Measurements from ENCODE around the gene PCYT1A. TPM values are rescaled to one million over a fixed set of nuclear protein-coding genes. Genes with fewer than 3 reads are reported as not detected.
"Not testable (repeated sequence)": the region's sequence is repeated elsewhere in the genome, so short reads cannot be mapped to it uniquely, and the experiment has no call there.

Gene PCYT1A
- total and polyA plus RNA-seq, 4 experiments from 2014 or later = 11.0 to 73.7 (median 47.8) TPM

DNA sequence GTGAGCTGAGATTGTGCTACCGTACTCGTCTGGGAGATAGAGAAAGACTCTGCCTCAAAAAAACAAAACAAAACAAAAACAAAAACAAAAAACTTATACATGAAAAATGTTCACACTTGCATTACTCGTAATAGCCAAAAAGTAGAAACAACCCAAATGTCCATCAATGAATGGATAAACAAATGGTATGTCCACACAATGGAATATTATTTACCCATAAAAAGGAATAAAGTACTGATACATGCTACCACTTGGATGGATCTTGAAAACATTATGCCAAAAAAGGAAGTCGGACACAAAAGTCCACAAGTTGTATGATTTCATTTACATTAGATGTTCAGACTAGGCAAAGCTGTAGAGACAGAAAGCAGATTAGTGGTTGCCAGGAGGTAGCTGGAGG lies 26.7 kb downstream of the PCYT1A start:
- Mint-ChIP-seq H3K27me3 (no peaks in the 10 kb centered on the region), H3K27ac (peak overlapping the region in 2 of 7 donors; percentile 8 to 38), H3K4me1 (peaks cover 5 to 13% (median 10%) of the 10 kb centered on the region in 4 donors), H3K9me3 (no peaks in the 10 kb centered on the region), H3K4me3 (no peak overlapping the region), H3K36me3 (peaks cover 28 to 54% of the 10 kb centered on the region in 2 donors)
- no peaks in the 10 kb centered on the region for H3K9me3 ChIP-seq (ENCODE audit: control insufficient read depth in 1 of 2, low read length in 2 of 2)
- no peak overlapping the region for H3K27ac ChIP-seq (ENCODE audit: low read depth, low read length)
- CTCF ChIA-PET (ENCODE audit: partially characterized antibody) = interaction anchor here (9.8 kb wide), 1 partner anchor 260 kb away, joined by 113 read pairs; no protein-coding TSS in a partner anchor
- POLR2A ChIA-PET (ENCODE audit: partially characterized antibody) = no interaction called here
- DNase-seq = no peak
- H3K4me3 ChIP-seq (ENCODE audit: low read length in 2 of 2) = no peak overlapping the region
- no peaks in the 10 kb centered on the region for H3K4me1 ChIP-seq (ENCODE audit: insufficient read depth, low read length)
- intact Hi-C loops (cut with micrococcal nuclease) = no loop called here
- no peaks in the 10 kb centered on the region for H3K27me3 ChIP-seq (ENCODE audit: insufficient read depth, low read length)
- H3K36me3 ChIP-seq (ENCODE audit: insufficient read depth, low read length) = peaks cover 26% of the 10 kb centered on the region

- H3K27me3 ChIP-seq (ENCODE audit: insufficient read depth, low read length) = no peaks in the 10 kb centered on the region
- intact Hi-C loops (cut with micrococcal nuclease) = no loop called here
- ChIA-PET POLR2A (ENCODE audit: partially characterized antibody) (no interaction called here), CTCF (ENCODE audit: partially characterized antibody) (interaction anchor here (0.7 to 9.8 kb wide), 4 partner anchors 218 to 273 kb away, joined by 3 to 113 read pairs (median 4); no protein-coding TSS in a partner anchor)
- H3K27ac ChIP-seq (ENCODE audit: low read depth, low read length) = no peak overlapping the region
- Mint-ChIP-seq H3K27me3 (no peaks in the 10 kb centered on the region), H3K4me3 (peak overlapping the region in 1 of 8 donors; percentile 36), H3K9me3 (no peaks in the 10 kb centered on the region), H3K27ac (peak overlapping the region in 4 of 7 donors; percentile 23 to 72 (median 69)), H3K36me3 (peaks cover 13 to 44% of the 10 kb centered on the region in 2 donors), H3K4me1 (peaks cover 4 to 15% (median 9%) of the 10 kb centered on the region in 4 donors)
- H3K4me3 ChIP-seq (ENCODE audit: low read length in 2 of 2) = no peak overlapping the region
- peaks cover 31% of the 10 kb centered on the region for H3K36me3 ChIP-seq (ENCODE audit: insufficient read depth, low read length)
- H3K4me1 ChIP-seq (ENCODE audit: insufficient read depth, low read length) = no peaks in the 10 kb centered on the region
- no peaks in the 10 kb centered on the region for H3K9me3 ChIP-seq (ENCODE audit: control insufficient read depth in 1 of 2, low read length in 2 of 2)
- DNase-seq = no peak
These were observed 31.8 kb downstream of the PCYT1A start for GRCh38 chr3:196255776-196256175.

DNA sequence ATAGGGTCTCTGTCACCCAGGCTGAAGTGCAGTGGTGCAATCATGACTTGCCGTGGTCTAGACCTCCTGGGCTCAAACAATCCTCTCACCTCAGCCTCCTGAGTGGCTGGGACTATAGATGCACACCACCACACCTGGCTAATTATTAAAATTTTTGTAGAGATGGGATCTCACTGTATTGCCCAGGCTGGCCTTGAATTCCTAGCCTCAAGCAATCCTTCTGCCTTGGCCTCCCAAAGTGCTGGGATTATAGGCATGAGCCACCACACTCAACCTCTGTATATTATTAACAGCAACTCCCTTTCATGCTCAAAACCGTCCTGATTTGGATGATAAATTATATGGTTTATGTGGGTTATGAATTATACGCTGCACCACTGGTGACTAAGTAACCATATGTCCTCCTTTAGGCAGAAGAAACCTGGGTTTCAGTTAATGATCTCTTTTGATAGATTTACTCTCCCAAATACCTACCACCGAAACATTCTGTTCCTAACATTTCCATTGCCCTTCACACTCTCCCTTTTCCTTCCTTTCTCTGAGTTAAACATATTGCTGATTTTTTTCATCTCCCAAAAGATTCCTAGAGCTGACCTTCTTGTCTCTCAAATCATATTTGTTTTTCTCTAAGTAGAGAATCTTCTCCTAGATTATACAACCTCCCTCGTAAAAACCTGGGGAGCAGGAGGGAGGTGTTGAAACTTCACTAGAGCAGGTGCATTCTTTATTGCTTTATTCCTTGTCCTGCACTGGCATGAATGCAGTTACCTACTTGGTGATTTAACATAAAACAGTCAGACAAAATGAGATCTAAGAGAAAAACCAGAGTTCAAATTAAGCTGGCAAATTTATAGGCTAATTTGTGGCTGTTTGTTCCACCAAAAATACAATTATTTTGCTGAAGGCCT lies 32.9 kb downstream of the PCYT1A start:
- POLR2A ChIA-PET (ENCODE audit: partially characterized antibody) = interaction anchor here (1.6 kb wide), 1 partner anchor 27 kb away, joined by 5 read pairs; no protein-coding TSS in a partner anchor
- Mint-ChIP-seq H3K9me3 (no peaks in the 10 kb centered on the region), H3K27me3 (no peaks in the 10 kb centered on the region), H3K27ac (peak overlapping the region in 5 of 7 donors; percentile 2 to 44 (median 8)), H3K4me3 (no peak overlapping the region), H3K36me3 (peaks cover 11 to 39% of the 10 kb centered on the region in 2 donors), H3K4me1 (peaks cover 7 to 19% (median 13%) of the 10 kb centered on the region in 4 donors)
- Histone ChIP-seq H3K27ac (ENCODE audit: low read depth, low read length) (no peak overlapping the region), H3K9me3 (ENCODE audit: control insufficient read depth in 1 of 2, low read length in 2 of 2) (no peaks in the 10 kb centered on the region), H3K27me3 (ENCODE audit: insufficient read depth, low read length) (no peaks in the 10 kb centered on the region), H3K36me3 (ENCODE audit: insufficient read depth, low read length) (peaks cover 31% of the 10 kb centered on the region), H3K4me1 (ENCODE audit: insufficient read depth, low read length) (no peaks in the 10 kb centered on the region), H3K4me3 (ENCODE audit: low read length in 2 of 2) (no peak overlapping the region)
- intact Hi-C loops (cut with micrococcal nuclease) = loop anchor here (5.0 kb wide), 1 partner anchor 113 kb away; no protein-coding TSS in a partner anchor
- DNase-seq = no peak
- CTCF ChIA-PET (ENCODE audit: partially characterized antibody) = interaction anchor here (0.6 to 9.8 kb wide), 12 partner anchors 8 to 283 kb away, joined by 3 to 113 read pairs (median 4); no protein-coding TSS in a partner anchor

DNA sequence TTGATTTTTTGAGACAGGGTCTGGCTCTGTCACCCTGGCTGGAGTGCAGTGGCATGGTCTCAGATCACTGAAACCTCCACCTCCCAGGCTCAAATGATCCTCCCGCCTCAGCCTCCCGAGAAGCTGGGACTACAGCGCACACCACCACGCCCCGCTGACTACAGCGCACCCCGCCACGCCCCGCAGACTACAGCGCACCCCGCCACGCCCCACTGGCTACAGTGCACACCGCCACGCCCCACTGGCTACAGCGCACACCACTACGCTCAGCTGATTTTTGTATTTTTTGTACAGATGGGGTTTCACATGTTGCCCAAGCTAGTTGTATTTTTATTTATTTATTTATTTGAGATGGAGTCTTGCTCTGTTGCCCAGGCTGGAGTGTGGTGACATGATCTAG lies 35.6 kb downstream of the PCYT1A start:
- H3K27ac ChIP-seq (ENCODE audit: low read depth, low read length) = no peak overlapping the region
- Mint-ChIP-seq H3K27ac (peak overlapping the region in 3 of 7 donors; percentile 61 to 85 (median 83)), H3K9me3 (no peaks in the 10 kb centered on the region), H3K27me3 (no peaks in the 10 kb centered on the region), H3K4me1 (peaks cover 7 to 23% (median 12%) of the 10 kb centered on the region in 4 donors), H3K4me3 (peak overlapping the region in 1 of 8 donors; percentile 12), H3K36me3 (peaks cover 11 to 42% of the 10 kb centered on the region in 2 donors)
- intact Hi-C loops (cut with micrococcal nuclease) = loop anchor here (5.0 kb wide), 1 partner anchor 115 kb away; no protein-coding TSS in a partner anchor
- no peak for DNase-seq
- CTCF ChIA-PET (ENCODE audit: partially characterized antibody) = interaction anchor here (1.0 to 9.8 kb wide), 6 partner anchors 11 to 277 kb away, joined by 3 to 113 read pairs (median 8); no protein-coding TSS in a partner anchor
- H3K36me3 ChIP-seq (ENCODE audit: insufficient read depth, low read length) = peaks cover 35% of the 10 kb centered on the region
- POLR2A ChIA-PET (ENCODE audit: partially characterized antibody) = interaction anchor here (0.8 kb wide), 1 partner anchor 270 kb away, joined by 4 read pairs; no protein-coding TSS in a partner anchor
- no peak overlapping the region for H3K4me3 ChIP-seq (ENCODE audit: low read length in 2 of 2)
- no peaks in the 10 kb centered on the region for H3K4me1 ChIP-seq (ENCODE audit: insufficient read depth, low read length)
- no peaks in the 10 kb centered on the region for H3K9me3 ChIP-seq (ENCODE audit: control insufficient read depth in 1 of 2, low read length in 2 of 2)
- no peaks in the 10 kb centered on the region for H3K27me3 ChIP-seq (ENCODE audit: insufficient read depth, low read length)

DNA sequence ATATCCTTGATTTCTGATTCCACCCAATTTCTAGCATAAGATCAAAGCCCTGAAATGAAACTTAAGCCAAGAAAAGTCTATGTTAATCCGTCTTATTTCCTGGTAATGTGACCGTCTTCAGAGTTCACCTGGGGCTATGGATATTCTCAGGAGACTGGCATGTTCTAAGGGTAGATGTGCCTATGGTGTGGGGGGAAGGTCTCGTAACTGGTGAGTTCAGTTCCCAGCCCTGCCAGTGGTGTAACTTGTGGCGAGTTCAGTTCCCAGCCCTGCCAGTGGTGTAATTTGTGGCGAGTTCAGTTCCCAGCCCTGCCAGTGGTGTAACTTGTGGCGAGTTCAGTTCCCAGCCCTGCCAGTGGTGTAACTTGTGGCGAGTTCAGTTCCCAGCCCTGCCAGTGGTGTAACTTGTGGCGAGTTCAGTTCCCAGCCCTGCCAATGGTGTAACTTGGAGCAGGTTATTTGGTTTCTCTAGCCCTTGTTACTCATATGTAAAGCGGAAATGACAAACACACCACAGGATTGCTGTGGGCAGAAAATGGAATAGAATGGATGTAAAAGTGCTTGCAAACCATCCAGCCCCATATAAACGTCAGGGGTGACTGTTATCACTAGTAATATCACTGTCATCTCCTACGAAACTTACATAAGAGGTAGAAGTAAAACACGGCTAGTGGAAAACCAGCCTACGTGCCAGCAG lies 40.8 kb downstream of the PCYT1A start:
- H3K27ac Mint-ChIP-seq = peak overlapping the region in 6 of 7 donors; percentile 54 to 82 (median 71)
- no peak overlapping the region for H3K27ac ChIP-seq (ENCODE audit: low read depth, low read length)
- intact Hi-C loops (cut with micrococcal nuclease) = no loop called here
- no peaks in the 10 kb centered on the region for H3K27me3 ChIP-seq (ENCODE audit: insufficient read depth, low read length)
- no peaks in the 10 kb centered on the region for H3K9me3 ChIP-seq (ENCODE audit: control insufficient read depth in 1 of 2, low read length in 2 of 2)
- H3K4me1 ChIP-seq (ENCODE audit: insufficient read depth, low read length) = no peaks in the 10 kb centered on the region
- H3K36me3 ChIP-seq (ENCODE audit: insufficient read depth, low read length) = peaks cover 38% of the 10 kb centered on the region
- peaks cover 26 to 46% of the 10 kb centered on the region in 2 donors for H3K36me3 Mint-ChIP-seq
- no peaks in the 10 kb centered on the region for H3K27me3 Mint-ChIP-seq
- CTCF ChIA-PET (ENCODE audit: partially characterized antibody) = no interaction called here
- peak; percentile 12 to 57 (median 40) for DNase-seq
- H3K9me3 Mint-ChIP-seq = no peaks in the 10 kb centered on the region
- POLR2A ChIA-PET (ENCODE audit: partially characterized antibody) = no interaction called here
- H3K4me1 Mint-ChIP-seq = peaks cover 4 to 16% (median 8%) of the 10 kb centered on the region in 4 donors
- no peak overlapping the region for H3K4me3 ChIP-seq (ENCODE audit: low read length in 2 of 2)
- H3K4me3 Mint-ChIP-seq = no peak overlapping the region

DNA sequence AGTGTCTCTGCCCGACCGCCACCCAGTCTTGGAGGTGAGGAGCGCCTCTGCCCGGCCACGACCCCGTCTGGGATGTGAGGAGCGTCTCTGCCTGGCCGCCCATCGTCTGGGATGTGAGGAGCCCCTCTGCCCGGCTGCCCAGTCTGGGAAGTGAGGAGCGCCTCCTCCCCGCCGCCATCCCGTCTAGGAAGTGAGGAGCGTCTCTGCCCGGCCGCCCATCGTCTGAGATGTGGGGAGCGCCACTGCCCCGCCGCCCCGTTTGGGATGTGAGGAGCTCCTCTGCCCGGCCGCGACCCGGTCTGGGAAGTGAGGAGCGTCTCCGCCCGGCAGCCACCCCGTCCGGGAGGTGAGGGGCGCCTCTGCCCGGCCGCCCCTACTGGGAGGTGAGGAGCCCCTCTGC lies 43.4 kb downstream of the PCYT1A start:
- H3K27me3 Mint-ChIP-seq; H3K27ac Mint-ChIP-seq; H3K4me1 ChIP-seq (ENCODE audit: insufficient read depth, low read length); H3K9me3 Mint-ChIP-seq; H3K4me1 Mint-ChIP-seq; H3K4me3 Mint-ChIP-seq; CTCF ChIA-PET (ENCODE audit: partially characterized antibody); H3K27me3 ChIP-seq (ENCODE audit: insufficient read depth, low read length); POLR2A ChIA-PET (ENCODE audit: partially characterized antibody); intact Hi-C loops (cut with micrococcal nuclease); DNase-seq; H3K9me3 ChIP-seq (ENCODE audit: control insufficient read depth in 1 of 2, low read length in 2 of 2); H3K4me3 ChIP-seq (ENCODE audit: low read length in 2 of 2); H3K27ac ChIP-seq (ENCODE audit: low read depth, low read length): not testable (repeated sequence)
- peaks cover 43% of the 10 kb centered on the region for H3K36me3 ChIP-seq (ENCODE audit: insufficient read depth, low read length)
- H3K36me3 Mint-ChIP-seq = peaks cover 45 to 58% of the 10 kb centered on the region in 2 donors
